ENCODE data around the gene ZNF618.

- 0 out of 4 replicates have a peak, but pooled peaks of 1 of the 2 experiments have one; percentile 4 for TF ChIP-seq CTCF (conservative IDR thresholded peaks at IDR 0.05; ENCODE audit: low read depth in 2 of 2)
- no peak for TF ChIP-seq CREB1 (CRISPR knock-in tag; IDR thresholded peaks at IDR 0.05; ENCODE audit: low read depth)
- no peak for TF ChIP-seq EZH2 (IDR thresholded peaks at IDR 0.05; ENCODE audit: low read depth, unreplicated experiment)
- no peak for TF ChIP-seq REST (IDR thresholded peaks at IDR 0.05; ENCODE audit: unreplicated experiment)
- TF ChIP-seq POLR2AphosphoS5 (IDR thresholded peaks at IDR 0.05; ENCODE audit: low read depth) = no peak
- no peak for TF ChIP-seq STAT1 (IDR thresholded peaks at IDR 0.05; ENCODE audit: unreplicated experiment)
- no peak for TF ChIP-seq JUNB (IDR thresholded peaks at IDR 0.05; ENCODE audit: unreplicated experiment)
- no peak for TF ChIP-seq EZH2phosphoT487 (IDR thresholded peaks at IDR 0.05; ENCODE audit: unreplicated experiment)
- TF ChIP-seq ZNF462 (CRISPR knock-in tag; IDR thresholded peaks at IDR 0.05) = no peak
Measured at GRCh38 chr9:114035845-114036801, 160.0 kb downstream of the ZNF618 start.
